Endothelial cell of umbilical vein (primary cell): ENCODE measurements around the gene SNED1. TPM values are rescaled to one million over a fixed set of nuclear protein-coding genes. Genes with fewer than 3 reads are reported as not detected.

Experiments used
- BruUV-seq: library from RNA; stranded (reverse); fragments of 400-500 nt; replicated peaks from 2 replicates; lab custom pipeline; 2021; lab: Mats Ljungman, UMichigan
- CTCF ChIA-PET: fragments of 300-600, 350-600 bp; sonication (Branson Sonifier 250); formaldehyde crosslinking; loops from one replicate; lab custom pipeline; 2021; ENCODE audit warnings: antibody characterized with exemption, inconsistent platforms; lab: Charles Lee
- POLR2A ChIA-PET: fragments of 300-600, 350-600 bp; sonication (Branson Sonifier 250); formaldehyde crosslinking; loops from one replicate; lab custom pipeline; 2021; ENCODE audit warnings: antibody characterized with exemption, inconsistent platforms; lab: Charles Lee
- DNase-seq: peaks from one replicate; pipeline ENCODE4 v3.0.0-alpha.2; 2011; ENCODE audit warnings: low read depth, low spot score
- FAIRE-seq: peaks from 2 replicates; lab custom pipeline; 2011; peaks lifted over from hg19 to GRCh38; lab: Jason Lieb, UNC
- H2AFZ ChIP-seq: 2 replicates; pipeline ENCODE4 v1.6.0; 2012; ENCODE audit warnings: low read depth, low read length, control low read depth, inconsistent platforms
- H3K27ac ChIP-seq: 2 replicates; pipeline ENCODE4 v1.5.1; 2011; ENCODE audit warnings: low read depth, mild to moderate bottlenecking, control low read depth, low read length, moderate library complexity; ENCODE audit not compliant: insufficient read depth
- H3K27me3 ChIP-seq, 2 experiments: 2 replicates each; pipeline versions ENCODE4 v1.6.0 to v1.6.1; 2011; ENCODE audit warnings: low read length in 2 of 2, mixed read lengths in 1 of 2; ENCODE audit not compliant: control insufficient read depth in 2 of 2, insufficient read depth in 2 of 2
- H3K36me3 ChIP-seq, 2 experiments: 2 replicates in 1 of 2; 3 replicates in 1 of 2; pipeline ENCODE4 v1.5.1; 2011; ENCODE audit warnings: low read length in 2 of 2, mild to moderate bottlenecking in 1 of 2, moderate library complexity in 1 of 2; ENCODE audit not compliant: control insufficient read depth in 2 of 2, insufficient read depth in 2 of 2; ENCODE audit errors: extremely low read depth in 1 of 2
- H3K4me1 ChIP-seq: 3 replicates; pipeline ENCODE4 v1.5.1; 2011; ENCODE audit warnings: mild to moderate bottlenecking, low read length; ENCODE audit not compliant: control insufficient read depth, insufficient read depth; ENCODE audit errors: extremely low read depth
- H3K4me2 ChIP-seq: 2 replicates; pipeline ENCODE4 v1.6.1; 2011; ENCODE audit warnings: low read length, control low read depth, mixed read lengths; ENCODE audit not compliant: insufficient read depth
- H3K4me3 ChIP-seq, 3 experiments: fragments of 200-600 bp in 1 of 3; sonication (generic), shearing (Covaris generic) in 1 of 3; replicated peaks in 1 of 3; 2 replicates each; pipeline ENCODE4 v1.5.1; 2011 to 2016; ENCODE audit warnings: control low read depth in 3 of 3, low read length in 3 of 3, mild to moderate bottlenecking in 2 of 3, inconsistent platforms in 1 of 3, low read depth in 1 of 3, moderate library complexity in 1 of 3; ENCODE audit not compliant: insufficient read depth in 1 of 3
- H3K79me2 ChIP-seq: 2 replicates; pipeline ENCODE4 v1.6.0; 2012; ENCODE audit warnings: low read length, inconsistent platforms; ENCODE audit not compliant: control insufficient read depth, insufficient read depth
- H3K9ac ChIP-seq: replicated peaks from 2 replicates; pipeline ENCODE3; 2011; ENCODE audit warnings: low read length, control low read depth; ENCODE audit not compliant: insufficient read depth; ENCODE audit errors: extremely low read depth
- H3K9me1 ChIP-seq: replicated peaks from 3 replicates; pipeline ENCODE4 v1.6.0; 2011; ENCODE audit warnings: mild to moderate bottlenecking, low read length; ENCODE audit not compliant: control insufficient read depth, insufficient read depth; ENCODE audit errors: extremely low read depth
- H3K9me3 ChIP-seq: replicated peaks from 2 replicates; pipeline ENCODE4 v1.5.1; 2012; ENCODE audit warnings: low read length, inconsistent platforms; ENCODE audit not compliant: control insufficient read depth, insufficient read depth
- H4K20me1 ChIP-seq: replicated peaks from 2 replicates; pipeline ENCODE3; 2011; ENCODE audit warnings: mild to moderate bottlenecking, low read length; ENCODE audit not compliant: control insufficient read depth, insufficient read depth; ENCODE audit errors: extremely low read depth
- CTCF ChIP-seq, 2 donors: IDR thresholded peaks; 1 replicate in 1 of 2; 2 replicates in 1 of 2; pipeline ENCODE4 v1.5.1; 2011; ENCODE audit warnings: low read length in 2 of 2, mild to moderate bottlenecking in 2 of 2, moderate library complexity in 2 of 2, control low read depth in 1 of 2, inconsistent platforms in 1 of 2, low read depth in 1 of 2; ENCODE audit not compliant: insufficient read depth in 1 of 2; ENCODE audit errors: extremely low read depth in 1 of 2
- EZH2 ChIP-seq: IDR thresholded peaks from 2 replicates; pipeline ENCODE4 v1.6.1; 2012; ENCODE audit warnings: borderline replicate concordance, low read depth, mild to moderate bottlenecking, moderate library complexity, low read length, inconsistent platforms; ENCODE audit not compliant: severe bottlenecking
- GATA2 ChIP-seq: IDR thresholded peaks from 2 replicates; pipeline ENCODE4 v1.7.0; 2011; ENCODE audit warnings: low read depth, mild to moderate bottlenecking, moderate library complexity, mixed read lengths, low read length; ENCODE audit not compliant: insufficient read length, insufficient read depth
- JUN ChIP-seq: IDR thresholded peaks from 2 replicates; pipeline ENCODE4 v1.6.1; 2011; ENCODE audit warnings: borderline replicate concordance, low read depth; ENCODE audit not compliant: insufficient read length, insufficient read depth
- MYC ChIP-seq: IDR thresholded peaks from one replicate; pipeline ENCODE4 v1.6.1; 2011; ENCODE audit warnings: mild to moderate bottlenecking, low read depth, low read length
- POLR2A ChIP-seq: IDR thresholded peaks from 2 replicates; pipeline ENCODE4 v1.6.1; 2012; ENCODE audit warnings: low read depth, mild to moderate bottlenecking, control low read depth, low read length
- POLR2AphosphoS5 ChIP-seq: IDR thresholded peaks from 2 replicates; pipeline ENCODE4 v1.6.1; 2012; ENCODE audit warnings: low read depth, mild to moderate bottlenecking, control low read depth, low read length, moderate library complexity; ENCODE audit not compliant: insufficient read depth
- dilution Hi-C: fragments of 300-500 bp; cut with MboI; formaldehyde crosslinking; loops from one replicate; pipeline ENCODE4 v1.15.0; 2019; ENCODE audit warnings: low sequenced_read_pairs; ENCODE audit not compliant: extremely low pct_ligation_motif_present
- intact Hi-C: fragments of 100-400 bp; cut with micrococcal nuclease; formaldehyde crosslinking; loops from one replicate; pipeline ENCODE4 v1.10.0; 2022
- polyA plus RNA-seq, 4 experiments: library from polyadenylated mRNA; depleted of rRNA in 3 of 4; stranded (reverse) in 3 of 4; unstranded in 1 of 4; fragments of >200 nt; gene quantifications; 2 replicates each; pipeline versions ENCODE4 v1.2.1 to v1.2.3, GENCODE V29; 2011 to 2012; ENCODE audit warnings: missing spikeins in 1 of 4
- total RNA-seq: library from RNA; stranded (reverse); gene quantifications from 2 replicates; pipeline ENCODE4 v1.2.3, GENCODE V29; 2021
- TF ChIP-seq, protein P1 (sequence below): IDR thresholded peaks from 2 replicates; pipeline ENCODE4 v1.6.1; 2011; ENCODE audit not compliant: insufficient read depth, insufficient read length

The SNED1 gene
- total and polyA plus RNA-seq, 2 donors (not counting 3 experiments of a cell fraction or from before 2014, with no cell fraction given) = 14.1 to 17.2 TPM

DNA sequence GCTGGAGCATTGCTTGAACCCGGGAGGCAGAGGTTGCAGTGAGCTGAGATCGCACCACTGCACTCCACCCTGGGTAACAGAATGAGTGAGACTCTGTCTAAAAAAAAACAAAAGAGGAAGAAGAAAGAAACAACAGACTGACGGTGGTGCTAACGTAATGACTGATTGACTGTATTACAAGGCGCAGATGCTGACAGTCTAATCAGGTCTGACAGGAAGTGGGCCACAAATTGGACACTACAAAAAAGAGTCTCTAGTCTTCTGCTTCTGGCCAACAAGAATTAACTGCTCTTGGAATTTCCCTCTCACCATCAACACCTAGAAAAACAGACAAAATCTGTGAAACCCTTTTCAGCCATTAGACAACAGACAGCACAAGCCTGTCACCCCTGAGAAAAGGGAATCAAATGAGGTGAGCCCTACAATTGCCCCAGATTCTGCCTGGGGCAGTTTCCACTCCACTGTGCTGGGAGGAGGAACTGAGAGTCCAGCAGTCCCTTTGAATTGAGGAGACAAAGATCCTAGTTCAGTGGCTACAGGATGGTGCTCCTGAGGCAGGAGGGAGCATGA lies 43.3 kb downstream of the SNED1 start:
- Histone ChIP-seq H2AFZ (no peak overlapping the region), H3K9me3 (no peaks in the 10 kb centered on the region), H3K9ac (no peak overlapping the region), H3K4me3 (no peak overlapping the region), H3K79me2 (no peaks in the 10 kb centered on the region), H3K4me2 (no peak overlapping the region), H4K20me1 (no peaks in the 10 kb centered on the region), H3K27ac (no peak overlapping the region), H3K9me1 (no peaks in the 10 kb centered on the region), H3K4me1 (no peaks in the 10 kb centered on the region), H3K36me3 (peaks cover 0 to 6% of the 10 kb centered on the region in 2 experiments), H3K27me3 (no peaks in the 10 kb centered on the region)
- intact Hi-C loops (no loop called here), dilution Hi-C loops (no loop called here)
- FAIRE-seq = no peak
- POLR2A ChIA-PET = no interaction called here
- no TSS peak for BruUV-seq
- no peak for DNase-seq
- CTCF ChIA-PET = no interaction called here
- no peak for TF ChIP-seq EZH2
- TF ChIP-seq MYC = no peak
- no peak for TF ChIP-seq JUN
- TF ChIP-seq, protein P1, sequence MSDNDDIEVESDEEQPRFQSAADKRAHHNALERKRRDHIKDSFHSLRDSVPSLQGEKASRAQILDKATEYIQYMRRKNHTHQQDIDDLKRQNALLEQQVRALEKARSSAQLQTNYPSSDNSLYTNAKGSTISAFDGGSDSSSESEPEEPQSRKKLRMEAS = no peak
- no peak for TF ChIP-seq POLR2A
- TF ChIP-seq GATA2 = no peak
- no peak for TF ChIP-seq CTCF (IDR thresholded peaks at IDR 0.05; ENCODE audit: extremely low read depth in 1 of 2, insufficient read depth in 1 of 2, low read depth in 1 of 2, low read length in 2 of 2)
- no peak for TF ChIP-seq POLR2AphosphoS5
